ENCODE data around the gene KLK15.

KLK15 gene

DNA sequence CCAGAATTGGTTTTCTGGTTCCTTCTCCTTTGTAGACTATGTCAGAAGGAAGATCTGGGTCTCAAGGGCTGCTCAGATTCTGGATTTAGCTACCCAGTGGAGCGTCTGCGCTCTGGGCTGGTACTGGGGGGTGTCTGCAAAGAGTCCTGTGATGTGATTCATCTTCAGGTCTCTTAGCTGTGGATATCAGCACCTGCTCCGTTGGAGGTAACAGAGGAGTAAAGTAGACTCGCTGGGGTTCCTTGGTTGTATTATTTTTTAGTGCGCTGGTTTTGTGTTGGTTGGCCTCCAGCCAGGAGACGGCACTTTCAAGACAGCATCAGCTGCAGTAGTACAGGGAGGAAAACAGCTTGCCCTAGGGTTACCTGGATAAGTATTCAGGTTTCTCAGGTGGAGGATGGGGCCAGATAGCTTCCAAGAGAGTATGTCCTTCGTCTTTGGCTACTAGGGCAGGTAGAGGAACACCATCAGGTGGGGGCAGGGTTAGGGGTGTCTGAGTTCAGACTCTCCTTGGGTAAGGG, 10.4 kb upstream of the KLK15 start:
- FAIRE-seq: no peak
- DNase-seq (ENCODE audit: insufficient read length, low spot score): no peak

DNA sequence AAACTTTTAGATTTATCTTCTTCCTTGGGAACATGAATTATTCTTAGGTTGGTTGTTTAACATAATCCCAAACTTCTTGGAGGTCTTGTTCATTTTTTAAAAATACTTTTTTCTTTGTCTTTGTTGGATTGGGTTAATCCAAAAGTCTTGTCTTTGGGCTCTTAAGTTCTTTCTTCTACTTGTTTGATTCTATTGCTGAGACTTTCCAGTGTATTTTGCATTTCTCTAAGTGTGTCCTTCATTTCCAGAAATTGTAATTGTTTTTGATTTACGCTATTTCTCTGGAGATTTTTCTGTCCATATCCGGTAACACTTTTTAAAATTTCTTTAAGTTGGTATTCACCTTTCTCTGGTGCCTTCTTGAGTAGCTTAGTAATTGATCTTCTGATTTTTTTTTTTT, 9.8 kb upstream of the KLK15 start:
- no peak for DNase-seq (ENCODE audit: insufficient read length, low spot score)
- no peak for FAIRE-seq

DNA sequence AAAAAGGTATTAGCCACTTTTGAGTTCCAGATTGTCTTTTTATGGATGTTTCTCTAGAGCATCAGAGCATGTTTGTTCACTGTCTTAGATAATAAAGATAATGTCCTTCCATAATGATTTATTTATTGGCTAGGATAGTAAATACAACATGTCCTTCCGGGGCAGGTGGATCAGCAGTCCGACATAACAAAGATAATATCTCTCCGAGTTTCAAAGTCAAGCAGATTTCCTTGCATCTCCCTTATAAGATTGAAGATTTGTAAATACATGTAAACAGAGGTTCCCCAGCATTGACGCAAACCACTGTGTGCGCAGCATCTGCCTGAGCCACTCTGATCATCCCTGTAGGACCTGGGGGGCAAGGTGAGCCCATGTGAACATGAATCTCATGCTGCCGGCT, 8.8 kb upstream of the KLK15 start:
- no peak for FAIRE-seq
- no peak for DNase-seq (ENCODE audit: insufficient read length, low spot score)

DNA sequence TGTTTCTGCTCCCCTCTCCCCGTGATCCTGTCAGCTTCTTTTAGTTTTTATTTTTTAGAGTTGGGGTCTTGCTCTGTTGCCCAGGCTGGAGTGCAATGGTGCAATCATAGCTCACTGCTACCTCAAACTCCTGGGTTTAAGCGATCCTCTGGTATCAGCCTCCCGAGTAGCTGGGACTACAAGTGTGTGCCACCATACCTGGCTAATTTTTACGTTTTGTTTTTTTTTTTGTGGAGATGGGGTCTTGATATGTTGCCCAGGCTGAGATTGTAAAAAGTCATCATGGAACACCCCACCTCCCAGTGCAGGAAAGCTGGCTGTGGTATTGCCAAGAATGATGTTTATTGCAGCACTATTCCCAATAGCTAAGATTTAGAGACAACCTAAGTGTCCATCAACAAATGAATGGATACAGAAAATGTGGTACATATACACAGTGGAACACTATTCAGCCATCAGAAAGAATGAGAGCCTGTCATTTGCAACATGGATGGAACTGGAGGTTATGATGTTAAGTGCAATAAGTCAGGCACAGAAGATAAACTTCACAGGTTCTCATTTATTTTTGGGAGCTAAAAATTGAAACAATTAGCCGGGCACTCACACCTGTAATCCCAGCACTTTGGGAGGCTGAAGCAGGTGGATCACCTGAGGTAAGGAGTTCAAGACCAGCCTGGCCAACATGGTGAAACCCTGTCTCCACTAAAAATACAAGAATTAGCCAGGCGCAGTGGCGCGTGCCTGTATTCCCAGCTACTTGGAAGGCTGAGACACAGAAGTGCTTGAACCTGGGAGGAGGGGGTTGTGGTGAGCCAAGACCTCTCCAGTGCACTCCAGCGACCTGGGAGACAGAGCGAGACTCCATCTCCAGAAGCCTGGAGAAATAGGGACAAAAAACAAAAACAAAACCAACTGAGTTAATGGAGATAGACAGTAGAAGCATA, 6.6 kb upstream of the KLK15 start:
- FAIRE-seq (no peak), DNase-seq (ENCODE audit: insufficient read length, low spot score) (no peak)

DNA sequence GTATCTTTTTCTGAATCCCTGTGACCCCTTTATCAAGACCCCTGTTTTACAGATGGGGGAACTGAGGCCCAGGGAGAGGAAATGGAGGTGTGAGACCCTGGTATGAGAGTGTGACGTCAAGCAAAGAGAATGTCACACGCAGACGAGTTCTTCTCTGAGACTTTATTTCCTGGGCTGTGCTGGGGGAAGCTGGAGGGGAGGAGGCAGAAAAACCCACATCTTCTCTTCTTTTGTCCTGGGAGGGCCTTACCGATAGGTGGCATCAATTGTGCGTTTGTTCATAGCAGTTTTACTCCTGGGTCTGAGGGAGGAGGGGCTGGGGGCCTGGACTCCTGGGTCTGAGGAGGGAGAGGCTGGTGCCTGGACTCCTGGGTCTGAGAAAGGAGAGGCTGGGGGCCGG, 4.9 kb upstream of the KLK15 start:
- FAIRE-seq (no peak), DNase-seq (ENCODE audit: insufficient read length, low spot score) (no peak)

DNA sequence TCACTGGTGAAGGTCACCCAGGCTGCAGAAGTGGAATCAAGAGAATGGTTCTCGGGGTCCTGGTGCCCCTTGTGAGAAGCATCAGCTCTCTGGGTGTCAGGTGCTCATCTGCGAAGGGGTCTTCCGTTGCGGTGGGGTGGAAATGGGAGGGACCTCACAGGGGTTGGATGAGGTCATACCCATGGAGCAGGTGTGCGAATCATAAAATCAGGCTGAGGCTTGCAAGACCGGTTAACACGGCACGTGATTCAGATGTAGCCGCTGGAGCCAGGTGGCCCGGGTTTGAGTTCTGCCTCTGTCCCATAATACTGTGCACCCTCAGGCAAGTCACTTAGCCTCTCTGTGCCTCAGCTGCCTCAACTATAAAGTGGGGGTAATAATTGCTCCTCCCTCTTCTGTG, 3.9 kb upstream of the KLK15 start:
- FAIRE-seq: no peak
- DNase-seq (ENCODE audit: insufficient read length, low spot score): no peak

DNA sequence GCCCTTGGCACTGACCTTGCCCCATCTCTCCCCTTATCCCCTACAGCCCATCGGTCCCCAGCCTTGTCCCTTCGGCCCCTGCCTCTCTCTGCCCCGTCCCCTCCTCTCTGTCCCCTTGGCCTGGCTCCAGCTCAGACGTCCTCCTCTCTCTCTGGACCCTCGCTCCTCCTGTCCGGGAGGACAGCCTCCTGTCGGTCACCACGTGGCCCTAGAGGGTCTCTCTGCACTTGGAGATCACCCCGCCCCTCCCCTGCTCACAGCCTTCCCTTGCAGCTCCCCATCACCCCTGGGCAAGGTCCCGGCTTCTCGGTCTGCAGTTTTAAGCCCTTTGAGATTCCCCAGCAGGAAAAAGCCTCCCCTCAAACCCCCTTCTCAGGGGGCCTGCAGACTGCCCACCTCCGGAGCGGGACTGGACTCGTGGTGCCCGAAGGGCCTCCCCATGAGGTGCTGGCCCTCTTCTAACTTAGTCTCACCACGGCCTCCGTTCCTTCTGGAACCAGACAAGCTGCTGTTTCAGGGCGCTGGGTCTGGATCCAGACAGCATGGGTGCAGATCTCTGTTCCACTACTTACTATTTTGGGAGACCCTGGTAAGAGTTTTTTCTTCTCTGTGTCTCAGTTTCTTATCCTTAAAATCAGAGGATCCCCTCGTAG, 3.3 kb upstream of the KLK15 start:
- no peak for FAIRE-seq
- no peak for DNase-seq (ENCODE audit: insufficient read length, low spot score)

DNA sequence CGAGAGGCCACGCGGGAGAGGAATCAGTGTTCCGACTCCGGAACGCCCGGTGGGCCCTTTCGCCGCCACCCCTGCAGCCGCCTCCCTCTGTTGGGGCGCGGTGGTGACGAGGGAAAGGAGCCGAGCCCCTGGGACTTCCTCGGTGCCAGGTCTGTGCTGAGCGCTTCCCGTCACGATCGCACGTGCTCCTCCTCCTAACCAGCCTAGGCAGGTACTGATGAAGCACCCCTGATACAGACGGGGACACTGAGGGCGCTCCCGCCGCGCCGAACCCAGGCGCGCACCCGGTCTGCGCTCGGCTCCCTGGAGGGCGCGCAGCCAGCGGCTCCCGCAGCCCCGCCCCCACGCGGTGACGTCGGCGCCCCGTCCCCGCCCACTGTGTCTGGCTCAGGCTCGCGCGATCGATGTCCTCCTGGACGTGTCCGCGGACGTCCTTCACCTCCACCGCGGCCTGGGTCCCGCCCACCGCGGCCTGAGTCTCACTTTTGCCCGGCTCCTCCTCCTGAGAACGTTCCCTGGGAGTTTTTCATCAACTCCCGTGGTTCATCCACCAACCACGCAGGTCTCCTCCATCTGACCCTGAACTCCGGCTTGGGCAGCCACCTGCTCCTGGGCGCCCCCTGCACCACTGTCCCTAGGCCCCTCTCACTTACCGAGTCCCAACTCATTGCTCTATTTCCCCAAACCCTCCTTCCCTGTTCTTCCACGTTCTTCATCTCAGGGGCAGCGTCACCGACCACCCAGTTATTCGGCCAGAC, 2.6 kb upstream of the KLK15 start:
- DNase-seq (ENCODE audit: insufficient read length, low spot score) (peak; percentile 90), FAIRE-seq (peak; percentile 96)

DNA sequence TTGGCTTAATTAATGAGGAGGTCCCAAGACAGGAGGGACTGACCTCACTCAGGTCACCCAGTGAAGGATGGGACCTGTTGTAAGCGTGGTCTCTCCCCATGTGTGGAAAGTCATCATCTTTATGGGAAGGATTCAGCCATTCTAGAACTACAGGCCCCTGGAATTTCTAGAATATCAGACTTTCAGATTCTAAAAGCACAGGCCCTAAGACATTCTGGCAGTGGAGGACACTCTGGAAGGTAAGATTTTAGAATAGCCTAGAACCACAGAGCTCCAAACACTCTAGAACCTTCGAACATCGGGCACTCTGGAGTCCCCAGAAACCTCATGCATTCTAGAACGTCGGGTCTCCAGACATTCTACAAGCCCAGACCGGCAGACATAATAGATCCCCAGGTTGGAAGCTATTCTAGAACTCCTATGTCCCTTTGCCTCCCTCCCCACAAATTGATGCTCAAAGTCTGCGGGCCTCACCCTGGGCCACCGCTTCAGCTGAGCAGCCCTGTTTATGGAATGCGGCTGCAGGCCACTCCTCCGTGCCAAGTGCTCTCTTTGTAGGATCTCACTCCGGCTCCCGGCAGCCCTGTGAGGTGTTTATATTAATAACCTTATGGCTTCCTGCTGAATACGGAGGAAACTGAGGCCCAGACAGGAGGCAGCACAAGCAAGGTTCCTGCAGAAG, 1.9 kb upstream of the KLK15 start:
- FAIRE-seq (no peak), DNase-seq (ENCODE audit: insufficient read length, low spot score) (no peak)

DNA sequence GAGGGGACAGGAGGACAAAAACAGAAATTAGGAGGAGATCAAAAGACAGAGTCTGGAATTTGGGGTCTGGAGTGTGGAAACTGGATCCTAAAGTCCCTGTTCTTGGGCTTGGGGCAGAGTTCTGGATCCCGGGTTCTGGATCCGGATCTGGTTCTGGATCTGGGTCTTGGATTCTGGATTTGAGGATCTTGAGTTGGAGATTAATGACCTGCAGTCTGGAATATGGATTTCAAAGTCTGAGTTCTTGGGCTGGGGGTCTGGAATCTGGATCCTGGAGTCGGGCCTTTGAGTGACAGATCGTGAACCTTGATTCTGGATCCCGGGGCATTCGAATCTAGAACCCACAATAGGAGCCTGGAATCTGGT, 411 bp upstream of the KLK15 start:
- FAIRE-seq (no peak), DNase-seq (ENCODE audit: insufficient read length, low spot score) (no peak)

DNA sequence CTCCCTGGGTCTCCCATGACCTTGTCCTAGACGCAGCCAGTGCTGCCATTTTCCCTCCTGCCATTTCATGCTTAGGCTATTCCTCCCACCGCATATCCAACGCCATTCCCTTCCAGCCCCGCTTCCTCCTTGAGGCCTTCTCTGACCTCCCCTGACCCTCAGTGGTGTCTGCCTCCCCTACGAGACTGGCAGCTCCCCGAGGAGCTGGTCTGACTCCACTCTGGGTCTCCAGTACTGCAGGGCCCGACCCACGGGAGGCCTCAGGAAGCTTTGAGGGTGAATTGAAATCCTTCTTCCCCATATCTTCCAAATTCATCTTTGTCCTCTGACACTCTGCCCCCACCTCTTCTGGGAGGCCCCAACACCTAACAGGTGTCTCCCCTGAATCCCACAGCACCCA, 708 bp downstream of the KLK15 start:
- no peak for DNase-seq (ENCODE audit: insufficient read length, low spot score)
- no peak for FAIRE-seq

DNA sequence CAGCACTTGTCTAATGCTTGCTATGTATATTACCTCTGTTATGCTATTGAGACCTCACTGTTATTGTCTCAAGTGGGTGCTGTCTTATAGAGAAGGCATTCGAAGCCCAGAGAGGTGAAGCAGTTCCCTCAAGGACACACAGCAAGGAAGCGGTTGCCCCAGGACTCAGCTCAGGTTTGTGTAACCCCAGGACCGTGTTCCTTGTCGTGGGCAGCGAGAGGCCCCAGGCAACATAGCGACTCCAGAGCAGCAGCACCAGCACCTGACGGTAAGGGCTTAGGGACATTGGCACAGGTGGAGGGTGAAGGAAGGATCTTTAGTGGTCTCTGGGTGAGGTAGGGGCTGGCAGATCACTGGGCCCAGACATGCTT, 2.4 kb downstream of the KLK15 start:
- FAIRE-seq: no peak
- no peak for DNase-seq (ENCODE audit: insufficient read length, low spot score)

DNA sequence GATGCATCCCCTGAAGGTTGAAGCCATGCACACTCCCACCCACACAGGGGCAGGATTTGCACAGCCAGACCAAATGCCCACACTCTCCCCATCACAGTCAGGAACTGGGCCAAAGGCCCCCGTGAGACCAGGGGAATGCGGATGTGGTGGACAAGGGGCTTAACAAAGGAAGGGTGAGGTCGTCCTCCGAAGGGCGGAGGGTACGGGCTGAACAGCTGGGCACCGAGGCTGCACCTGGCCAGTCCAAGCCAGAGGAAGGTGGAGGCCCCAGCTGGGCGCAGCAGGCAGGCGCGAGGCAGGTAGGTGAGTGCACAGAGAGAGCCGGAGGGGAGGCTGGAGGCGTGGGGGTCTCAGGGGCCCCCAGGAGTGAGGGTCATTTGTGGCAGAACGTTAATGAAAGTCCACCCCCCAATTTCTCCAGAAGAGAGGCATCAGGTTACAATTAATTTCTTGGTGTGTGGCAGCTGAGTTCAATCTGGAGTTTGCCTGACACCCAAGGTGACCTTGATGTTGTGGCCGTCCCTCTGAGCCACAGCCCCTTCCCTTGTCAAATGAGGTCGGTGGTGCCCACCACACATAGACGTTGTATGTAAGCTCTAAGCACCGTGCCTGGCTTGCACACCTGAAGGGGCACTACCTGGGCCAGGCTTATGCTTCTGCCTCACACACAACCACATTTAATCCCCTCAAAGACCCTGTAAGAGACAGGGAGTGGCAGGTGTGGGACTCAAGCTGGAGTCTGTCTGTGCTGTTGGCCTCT, 2.9 kb downstream of the KLK15 start:
- no peak for DNase-seq (ENCODE audit: insufficient read length, low spot score)
- no peak for FAIRE-seq

DNA sequence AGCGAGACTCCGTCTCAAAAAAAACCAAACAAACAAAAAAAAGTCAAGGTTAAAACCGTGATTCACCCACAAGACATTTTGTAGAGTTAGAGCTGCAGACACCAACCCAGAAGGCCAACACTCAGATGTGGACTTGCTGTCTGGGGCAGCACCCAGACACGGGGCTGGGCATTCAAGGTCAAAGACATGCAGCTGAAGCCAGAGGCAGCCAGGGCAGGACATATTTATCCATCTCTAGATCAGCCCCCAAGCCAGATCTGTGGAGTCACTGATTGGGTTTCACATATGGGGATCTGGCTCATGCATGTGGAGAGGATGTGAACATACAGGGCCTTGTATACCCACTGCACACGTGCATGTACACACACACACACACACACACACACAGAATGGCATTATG, 3.6 kb downstream of the KLK15 start:
- DNase-seq (ENCODE audit: insufficient read length, low spot score): no peak
- FAIRE-seq: peak; percentile 28

DNA sequence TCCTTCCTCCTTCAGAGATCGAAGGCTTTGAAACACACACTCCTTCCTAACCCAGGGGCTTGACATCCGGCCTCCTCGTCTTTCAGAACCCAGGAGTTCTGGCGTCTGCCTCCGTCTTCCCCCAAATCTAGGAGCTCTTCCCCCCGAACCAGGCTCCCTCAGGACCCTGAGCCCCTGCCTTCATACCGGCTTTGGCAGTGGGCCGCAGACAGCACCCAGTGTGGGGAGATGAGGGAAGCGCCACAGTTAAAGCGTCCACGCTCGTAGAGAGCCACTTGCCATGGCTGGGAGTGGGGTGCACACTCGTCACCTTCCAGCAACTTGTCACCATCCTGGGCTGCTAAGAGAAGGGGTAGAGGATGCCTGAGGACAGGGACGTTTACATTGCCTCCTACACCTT, 5.9 kb downstream of the KLK15 start:
- FAIRE-seq: no peak
- DNase-seq (ENCODE audit: insufficient read length, low spot score): no peak

DNA sequence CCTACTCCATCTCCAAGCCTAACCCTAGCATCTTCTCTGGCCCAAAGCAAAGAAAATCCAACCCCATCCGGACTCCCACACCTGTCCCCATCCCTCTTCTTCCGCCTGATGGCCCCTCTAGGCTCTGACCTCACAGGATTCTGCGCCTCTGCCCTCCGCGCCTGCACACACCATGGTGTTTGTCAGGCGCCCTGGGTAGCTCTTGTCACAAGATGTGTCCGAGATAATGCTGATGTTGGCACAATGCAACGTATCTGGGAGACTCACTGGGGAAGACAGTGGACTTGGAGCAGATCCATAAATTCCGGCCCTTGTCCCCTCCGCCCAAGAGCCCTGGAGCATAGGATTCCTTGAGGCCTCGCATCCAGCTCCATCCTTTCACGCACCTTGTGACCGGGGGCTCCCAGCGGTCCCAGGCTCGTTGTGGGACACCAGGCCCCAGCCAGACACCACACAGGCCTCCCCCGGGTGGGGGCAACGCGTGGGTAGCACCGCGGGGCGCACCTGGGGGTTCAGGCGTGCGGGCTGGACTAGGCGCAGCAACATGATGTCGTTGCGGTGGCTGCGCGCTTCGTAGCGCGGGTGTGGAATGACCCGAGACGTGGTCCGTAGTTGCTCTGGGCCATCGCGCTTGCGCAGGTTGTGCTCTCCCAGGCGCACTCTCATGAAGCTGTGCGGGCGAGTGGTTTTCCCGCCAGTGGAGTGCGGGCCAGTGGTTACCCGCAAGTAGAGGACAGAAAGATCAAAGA, 6.7 kb downstream of the KLK15 start:
- FAIRE-seq: no peak

DNA sequence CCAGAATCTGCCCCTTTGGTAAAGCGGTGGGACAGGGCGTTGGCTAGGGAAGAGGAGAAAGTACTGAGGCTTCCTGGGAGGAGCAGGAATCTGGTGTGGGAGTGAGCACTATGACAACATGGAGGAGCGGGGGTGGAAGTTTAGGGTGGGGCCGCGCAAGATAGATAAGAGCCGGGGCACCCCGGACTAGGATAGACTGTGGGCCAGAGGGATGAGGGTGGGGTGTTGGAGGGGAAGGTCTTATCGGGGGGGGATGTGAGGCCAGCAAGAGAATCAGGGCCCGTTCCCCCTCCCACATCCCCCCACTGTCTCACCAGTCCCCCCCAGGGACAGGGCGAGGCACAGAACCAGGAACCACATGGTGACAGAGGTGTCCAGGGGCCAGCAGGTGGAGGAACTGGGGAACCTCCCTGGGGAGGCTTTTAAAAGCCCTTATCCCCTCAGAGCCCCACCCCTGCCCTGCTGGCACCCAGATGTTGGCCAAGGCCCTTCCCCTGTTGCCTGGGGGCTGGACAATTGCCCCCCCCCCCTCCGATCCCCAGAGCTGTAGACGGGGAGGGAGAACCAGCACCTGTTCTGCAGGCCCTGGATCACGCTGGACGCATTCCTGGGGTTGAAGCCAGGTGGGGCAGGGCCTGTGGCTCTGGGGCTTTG, 9.9 kb downstream of the KLK15 start, which contains the start of gene KLK1:
KLK1 (minus strand) TSS at position 399 of the 654 bp plus-strand sequence; CDS start at position 360, 39 bp downstream.
- no peak for DNase-seq (ENCODE audit: insufficient read length, low spot score)
- FAIRE-seq: no peak

More for the DNA sequence above, 6.7 kb downstream of the KLK15 start:
- no peak for DNase-seq (ENCODE audit: insufficient read length, low spot score)

DNA sequence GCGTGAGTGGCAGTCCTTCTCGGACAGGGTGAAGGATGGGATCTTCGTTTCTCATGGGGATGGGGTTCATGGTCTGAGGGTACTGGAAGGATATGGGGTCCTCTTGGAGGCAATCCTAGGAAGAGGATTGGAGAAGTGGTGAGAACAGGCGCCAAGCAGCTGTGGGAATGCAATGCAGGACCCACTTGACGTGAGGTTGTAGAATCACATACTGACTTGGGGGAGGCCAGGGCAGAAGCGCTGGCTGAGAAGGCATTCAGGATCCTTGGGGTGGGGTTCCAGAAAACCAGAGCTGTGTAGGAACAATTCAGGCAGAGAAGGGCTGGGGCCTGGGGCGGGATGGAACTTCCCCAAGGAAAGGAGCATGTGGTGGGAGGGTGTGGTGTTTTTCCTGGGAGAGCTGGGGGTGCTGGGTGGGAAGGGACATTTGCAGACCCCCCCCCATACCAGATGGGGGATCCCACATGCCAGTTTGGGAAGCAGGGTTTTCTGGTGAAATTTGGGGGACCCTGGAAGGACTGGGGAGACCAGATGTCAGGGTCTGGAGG, 10.6 kb downstream of the KLK15 start:
- no peak for DNase-seq (ENCODE audit: insufficient read length, low spot score)
- no peak for FAIRE-seq

Measured in HTR-8/SVneo (cell line).